H1 (cell line): ENCODE measurements around the gene ADARB2. TPM values are rescaled to one million over a fixed set of nuclear protein-coding genes. Genes with fewer than 3 reads are reported as not detected.

Experiments
- CTCF ChIA-PET: fragments of 300-600 bp; sonication (Branson Sonifier 250); formaldehyde crosslinking; loops from one replicate; lab custom pipeline; 2021; ENCODE audit not compliant: partially characterized antibody; lab: Charles Lee
- POLR2A ChIA-PET: fragments of 300-600 bp; sonication (Branson Sonifier 250); formaldehyde crosslinking; loops from one replicate; lab custom pipeline; 2021; ENCODE audit warnings: inconsistent platforms; ENCODE audit not compliant: partially characterized antibody; lab: Charles Lee
- DNase-seq, 2 experiments: peaks; one replicate each; pipeline versions ENCODE4 v3.0.0 to v3.0.0-alpha.2; 2010 to 2022; ENCODE audit warnings: low spot score in 2 of 2, low read depth in 1 of 2, mixed read lengths in 1 of 2
- FAIRE-seq: peaks from 2 replicates; lab custom pipeline; 2011; peaks lifted over from hg19 to GRCh38; lab: Jason Lieb, UNC
- H2AFZ ChIP-seq: 2 replicates; pipeline ENCODE4 v1.8.1; 2012; ENCODE audit warnings: low read length, inconsistent platforms
- H2AK5ac ChIP-seq: 2 replicates; pipeline ENCODE4 v1.6.1; 2013; ENCODE audit warnings: low read depth, low read length
- H2BK120ac ChIP-seq: replicated peaks from 2 replicates; pipeline ENCODE3; 2013; ENCODE audit warnings: low read depth, low read length, inconsistent platforms
- H2BK12ac ChIP-seq: 2 replicates; pipeline ENCODE4 v1.6.1; 2013; ENCODE audit warnings: low read depth, low read length
- H2BK15ac ChIP-seq: 2 replicates; pipeline ENCODE4 v1.6.1; 2013; ENCODE audit warnings: low read length
- H2BK20ac ChIP-seq: 2 replicates; pipeline ENCODE4 v1.6.1; 2013; ENCODE audit warnings: low read length
- H2BK5ac ChIP-seq: 2 replicates; pipeline ENCODE4 v1.6.1; 2013; ENCODE audit warnings: low read depth, low read length
- H3K14ac ChIP-seq: 2 replicates; pipeline ENCODE4 v1.6.1; 2013; ENCODE audit warnings: inconsistent platforms; ENCODE audit not compliant: insufficient read length
- H3K18ac ChIP-seq: 2 replicates; pipeline ENCODE4 v1.6.1; 2013; ENCODE audit warnings: low read length; ENCODE audit errors: extremely low read depth
- H3K23ac ChIP-seq: 2 replicates; pipeline ENCODE4 v1.6.1; 2013; ENCODE audit warnings: inconsistent platforms; ENCODE audit not compliant: insufficient read length
- H3K23me2 ChIP-seq: 2 replicates; pipeline ENCODE4 v1.6.1; 2013; ENCODE audit warnings: low read depth, low read length
- H3K27ac ChIP-seq: 2 replicates; pipeline ENCODE4 v1.6.1; 2011; ENCODE audit warnings: low read depth, low read length, inconsistent platforms
- H3K27me3 ChIP-seq, 4 experiments: replicated peaks in 1 of 4; 1 replicate in 1 of 4; 2 replicates in 3 of 4; pipeline versions ENCODE4 v1.6.1 to v1.8.1; 2011 to 2013; ENCODE audit warnings: low read length in 3 of 4, mild to moderate bottlenecking in 3 of 4, inconsistent platforms in 2 of 4, mixed read lengths in 2 of 4, moderate library complexity in 1 of 4; ENCODE audit not compliant: control insufficient read depth in 3 of 4, insufficient read depth in 3 of 4; ENCODE audit errors: extremely low read depth in 1 of 4
- H3K36me3 ChIP-seq, 4 experiments: 2 replicates each; pipeline versions ENCODE4 v1.6.1 to v1.8.1; 2011 to 2013; ENCODE audit warnings: mild to moderate bottlenecking in 4 of 4, low read length in 3 of 4, moderate library complexity in 2 of 4, control low read depth in 1 of 4, inconsistent platforms in 1 of 4; ENCODE audit not compliant: insufficient read depth in 4 of 4, control insufficient read depth in 2 of 4
- H3K4ac ChIP-seq: replicated peaks from 2 replicates; pipeline ENCODE3; 2013; ENCODE audit warnings: low read length, low read depth, mixed read lengths, inconsistent platforms; ENCODE audit not compliant: insufficient read length
- H3K4me1 ChIP-seq, 4 experiments: replicated peaks in 1 of 4; 1 replicate in 1 of 4; 2 replicates in 3 of 4; pipeline versions ENCODE4 v1.6.1 to v1.8.1; 2011 to 2013; ENCODE audit warnings: low read length in 3 of 4, inconsistent platforms in 2 of 4, mixed read lengths in 1 of 4; ENCODE audit not compliant: insufficient read depth in 4 of 4, control insufficient read depth in 3 of 4
- H3K4me2 ChIP-seq, 2 experiments: 2 replicates each; pipeline versions ENCODE4 v1.6.1 to v1.8.1; 2011 to 2013; ENCODE audit warnings: low read depth in 2 of 2, low read length in 2 of 2, control low read depth in 1 of 2, inconsistent platforms in 1 of 2, mild to moderate bottlenecking in 1 of 2; ENCODE audit not compliant: insufficient read depth in 1 of 2
- H3K4me3 ChIP-seq, 4 experiments: fragments of 200-600, 300-600 bp in 1 of 4; sonication (generic), shearing (Covaris generic), sonication (Bioruptor Twin) in 1 of 4; 2 replicates each; pipeline versions ENCODE4 v1.5.1 to v1.8.1; 2011 to 2016; ENCODE audit warnings: low read length in 4 of 4, low read depth in 3 of 4, control low read depth in 2 of 4, inconsistent platforms in 2 of 4, mild to moderate bottlenecking in 2 of 4, mixed read lengths in 1 of 4, moderate library complexity in 1 of 4; ENCODE audit not compliant: insufficient read depth in 2 of 4; ENCODE audit errors: extremely low read depth in 1 of 4
- H3K56ac ChIP-seq: replicated peaks from 2 replicates; pipeline ENCODE3; 2013; ENCODE audit warnings: low read depth, mild to moderate bottlenecking, mixed read lengths, low read length, inconsistent platforms; ENCODE audit not compliant: insufficient read length
- H3K79me1 ChIP-seq: 2 replicates; pipeline ENCODE4 v1.6.1; 2013; ENCODE audit warnings: low read depth, low read length, control low read depth
- H3K79me2 ChIP-seq, 2 experiments: 2 replicates each; pipeline versions ENCODE4 v1.6.1 to v1.8.1; 2012 to 2013; ENCODE audit warnings: low read length in 2 of 2, mild to moderate bottlenecking in 2 of 2, inconsistent platforms in 1 of 2; ENCODE audit not compliant: insufficient read depth in 2 of 2, control insufficient read depth in 1 of 2
- H3K9ac ChIP-seq, 4 experiments: replicated peaks in 1 of 4; 1 replicate in 1 of 4; 2 replicates in 3 of 4; pipeline versions ENCODE4 v1.6.1 to v1.8.1; 2011 to 2013; ENCODE audit warnings: low read depth in 3 of 4, low read length in 3 of 4, control low read depth in 2 of 4, mild to moderate bottlenecking in 2 of 4, moderate library complexity in 2 of 4, inconsistent platforms in 1 of 4; ENCODE audit errors: extremely low read depth in 1 of 4
- H3K9me3 ChIP-seq, 2 experiments: 2 replicates each; pipeline versions ENCODE4 v1.6.1 to v1.8.1; 2012 to 2013; ENCODE audit warnings: mild to moderate bottlenecking in 2 of 2, moderate library complexity in 2 of 2, control low read depth in 1 of 2, inconsistent platforms in 1 of 2, low read depth in 1 of 2, low read length in 1 of 2, mixed read lengths in 1 of 2; ENCODE audit not compliant: insufficient read depth in 2 of 2
- H4K20me1 ChIP-seq, 2 experiments: replicated peaks in 1 of 2; 2 replicates each; pipeline versions ENCODE3 to v1.8.1; 2011 to 2013; ENCODE audit warnings: inconsistent platforms in 2 of 2, low read length in 2 of 2, mild to moderate bottlenecking in 1 of 2; ENCODE audit not compliant: insufficient read depth in 2 of 2, control insufficient read depth in 1 of 2
- H4K5ac ChIP-seq: 2 replicates; pipeline ENCODE4 v1.6.1; 2013; ENCODE audit warnings: low read length, low read depth, mixed read lengths, inconsistent platforms; ENCODE audit not compliant: insufficient read length
- H4K8ac ChIP-seq: 2 replicates; pipeline ENCODE4 v1.8.0; 2013; ENCODE audit warnings: mild to moderate bottlenecking, moderate library complexity, low read length, inconsistent platforms; ENCODE audit not compliant: insufficient read depth; ENCODE audit errors: extremely low read depth
- H4K91ac ChIP-seq: replicated peaks from 2 replicates; pipeline ENCODE3; 2013; ENCODE audit warnings: low read length, mixed read lengths, inconsistent platforms; ENCODE audit not compliant: insufficient read length
- BACH1 ChIP-seq: IDR thresholded peaks from 2 replicates; pipeline ENCODE4 v1.6.1; 2012; ENCODE audit warnings: low read length, improper control_type of control experiment
- HDAC2 ChIP-seq, 2 experiments: fragments of 300-600 bp in 1 of 2; sonication (generic) in 1 of 2; IDR thresholded peaks; 2 replicates each; pipeline ENCODE4 v1.6.1; 2011 to 2012; ENCODE audit warnings: low read depth in 2 of 2, low read length in 2 of 2, mild to moderate bottlenecking in 2 of 2, moderate library complexity in 2 of 2, borderline replicate concordance in 1 of 2, inconsistent platforms in 1 of 2
- KDM4A ChIP-seq: IDR thresholded peaks from one replicate; pipeline ENCODE4 v1.7.1; 2012; ENCODE audit warnings: low read depth, mild to moderate bottlenecking, moderate library complexity, low read length, inconsistent platforms; ENCODE audit not compliant: severe bottlenecking
- NRF1 ChIP-seq: IDR thresholded peaks from 2 replicates; pipeline ENCODE4 v1.6.1; 2011; ENCODE audit warnings: mild to moderate bottlenecking, low read depth, low read length, improper control_type of control experiment
- SP1 ChIP-seq: IDR thresholded peaks from 2 replicates; pipeline ENCODE4 v1.6.1; 2011; ENCODE audit warnings: low read depth, low read length
- TAF1 ChIP-seq: IDR thresholded peaks from 2 replicates; pipeline ENCODE4 v1.6.1; 2011; ENCODE audit warnings: mild to moderate bottlenecking, low read depth, low read length
- WGBS, 2 experiments: shearing (Covaris generic) in 1 of 2; methylation state at CpG; one replicate each; pipeline versions ENCODE4 v1.1.6 to v1.1.7; 2013 to 2015; ENCODE audit warnings: low lambda C conversion rate in 2 of 2, mixed read lengths in 2 of 2, inconsistent platforms in 1 of 2, low coverage in 1 of 2, missing lambda C conversion rate in 1 of 2; ENCODE audit not compliant: insufficient replicate concordance in 2 of 2, insufficient coverage in 1 of 2, insufficient read length in 1 of 2; ENCODE audit errors: extremely low coverage in 1 of 2, missing lambda C conversion rate in 1 of 2; 5-methylcytosine and 5-hydroxymethylcytosine counted together
- long read RNA-seq, 2 experiments: library from RNA in 1 of 2; library from capped mRNA in 1 of 2; stranded (forward); transcript quantifications; one replicate each; pipeline ENCODE4 v2.0.0, GENCODE V29; 2021; ENCODE audit warnings: inconsistent platforms in 1 of 2
- polyA minus RNA-seq, 3 experiments: library from RNA; depleted of rRNA, polyadenylated mRNA; stranded (reverse); fragments of >200 nt; gene quantifications; 1 replicate in 2 of 3; 2 replicates in 1 of 3; pipeline ENCODE4 v1.2.3, GENCODE V29; 2011
- polyA plus RNA-seq, 7 experiments: library from polyadenylated mRNA; depleted of rRNA in 3 of 7; stranded (reverse) in 5 of 7; unstranded in 2 of 7; fragments of >200 nt in 5 of 7; fragments of 200-250 nt in 2 of 7; gene quantifications; 1 replicate in 5 of 7; 2 replicates in 1 of 7; 4 replicates in 1 of 7; pipeline versions ENCODE4 v1.2.1 to v1.2.3, GENCODE V29; 2011 to 2013; ENCODE audit warnings: missing spikeins in 2 of 7, mixed read lengths in 2 of 7
- total RNA-seq: library from RNA; stranded (reverse); fragmentation: NEBNext Ultra II Directional; extraction: Animal tissue kit (Norgen Biotek cat#: 25700); gene quantifications from 2 replicates; pipeline ENCODE4 v1.2.1, GENCODE V29; 2021
- TF ChIP-seq, protein P1 (sequence below): IDR thresholded peaks from 2 replicates; pipeline ENCODE4 v1.6.1; 2011; ENCODE audit warnings: low read depth, mild to moderate bottlenecking, low read length; ENCODE audit not compliant: insufficient read depth

Gene ADARB2
- total RNA-seq (2.7 and 2.8 TPM in 2 replicates), polyA plus RNA-seq (2011; rRNA removed) (2.2 and 3.9 TPM in 2 replicates), polyA minus RNA-seq (2011; rRNA and poly(A)+ RNA removed) (1.8 and 2.1 TPM in 2 replicates)
- polyA plus RNA-seq (2011; cell fraction: cytosol; rRNA removed), result 3.0 TPM
- 7.6 TPM for polyA plus RNA-seq (2011; cell fraction: nucleus; rRNA removed)
- 1.7 to 2.8 TPM (median 2.0 TPM) in 4 replicates for polyA plus RNA-seq (2012, experiment 1 of 2)
- polyA plus RNA-seq (2012, experiment 2 of 2), result 0.47 TPM
- 0.81 TPM for polyA plus RNA-seq (2013, experiment 1 of 2)
- 0.81 TPM for polyA plus RNA-seq (2013, experiment 2 of 2)
- polyA minus RNA-seq (2011; cell fraction: cytosol; rRNA and poly(A)+ RNA removed), result 1.4 TPM
- polyA minus RNA-seq (2011; cell fraction: nucleus; rRNA and poly(A)+ RNA removed), result 6.6 TPM
- long read RNA-seq, experiment 1, partial matches to known transcripts, result 0 of 2 reads
- long read RNA-seq, experiment 1, other reads (novel, unspliced or antisense), result 2 of 2 reads
- long read RNA-seq, experiment 2, partial matches to known transcripts, result 1 of 3 reads
- long read RNA-seq, experiment 2, other reads (novel, unspliced or antisense), result 2 of 3 reads

DNA sequence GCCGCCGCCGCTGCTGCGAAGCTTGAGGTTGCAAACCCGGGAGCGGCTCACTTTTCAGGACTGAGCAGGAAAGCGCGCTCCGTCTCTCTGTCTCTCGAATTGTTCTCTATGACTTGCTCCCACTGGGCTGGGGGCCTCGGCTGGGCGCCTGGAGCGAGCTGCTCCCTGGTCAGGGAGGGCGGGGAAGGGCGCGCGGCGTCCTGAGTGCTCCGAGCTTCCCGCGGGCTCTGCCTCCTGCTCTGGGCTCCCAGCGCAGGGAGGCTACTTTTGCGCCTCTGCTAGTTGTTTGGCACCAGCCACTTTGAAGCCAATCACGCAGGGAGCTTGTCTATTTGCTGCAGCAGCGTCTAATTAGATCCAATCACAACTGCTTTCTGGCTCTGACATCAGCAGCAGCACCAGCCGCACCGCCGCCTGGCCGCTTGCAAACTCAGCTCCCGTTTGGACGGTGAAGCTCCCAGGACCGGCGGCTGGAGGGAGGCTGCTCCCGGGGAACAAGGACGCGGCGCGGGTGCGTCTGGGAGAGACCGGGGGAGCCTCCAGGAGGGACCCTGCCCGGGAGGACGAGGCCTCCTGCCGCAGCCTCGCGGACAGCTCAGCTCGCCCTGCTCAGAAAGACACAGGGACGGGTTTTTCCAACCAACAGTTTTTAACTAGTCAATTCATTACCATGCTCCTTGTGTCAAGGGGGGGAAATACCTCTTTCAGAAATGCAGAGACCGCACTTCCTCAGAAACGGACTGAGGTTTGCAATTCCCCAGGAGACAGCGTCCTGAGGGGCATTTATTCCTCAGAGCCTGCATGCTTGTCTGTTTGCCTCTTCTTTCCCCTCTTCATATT is at the start of gene ADARB2:
Gene ADARB2, minus strand, starts transcription at position 304 of the 840 bp plus-strand sequence.
- peak within 1 kb of the TSS; percentile 75 to 86 for H3K4me2 ChIP-seq
- no peak within 1 kb of the TSS for H3K23ac ChIP-seq
- H4K20me1 ChIP-seq, result peaks cover 0 to 1% of the 10 kb centered on the region in 2 experiments
- H3K14ac ChIP-seq, result no peak within 1 kb of the TSS
- peak within 1 kb of the TSS; percentile 2 for H3K56ac ChIP-seq
- no peak within 1 kb of the TSS for H2BK12ac ChIP-seq
- no peak within 1 kb of the TSS for H3K4ac ChIP-seq
- no peak within 1 kb of the TSS for H3K27ac ChIP-seq
- H4K8ac ChIP-seq, result peak within 1 kb of the TSS; percentile 45; the same call in 1 of the 2 replicates
- ChIA-PET POLR2A (interaction anchor here (0.8 kb wide), 1 partner anchor 446 kb away, joined by 3 read pairs; no protein-coding TSS in a partner anchor), CTCF (interaction anchor here (0.8 to 3.8 kb wide), 6 partner anchors 10 to 40 kb away, joined by 3 to 14 read pairs (median 4); no protein-coding TSS in a partner anchor)
- H3K4me3 ChIP-seq, result peak within 1 kb of the TSS; percentile 41 to 68 (median 54)
- H3K4me1 ChIP-seq, result peaks cover 0 to 11% (median 4%) of the 10 kb centered on the region in 4 experiments; a peak in 5 of 7 replicates
- no peak within 1 kb of the TSS for H2BK5ac ChIP-seq
- FAIRE-seq (peak; percentile 32), DNase-seq (peak; percentile 70 to 85)
- no peak within 1 kb of the TSS for H4K5ac ChIP-seq
- H2AFZ ChIP-seq, result peak within 1 kb of the TSS; percentile 64
- no peaks in the 10 kb centered on the region for H3K79me2 ChIP-seq
- H3K27me3 ChIP-seq, result peaks cover 0 to 28% (median 20%) of the 10 kb centered on the region in 4 experiments; a peak in 6 of 7 replicates
- H2AK5ac ChIP-seq, result no peak within 1 kb of the TSS
- no peaks in the 10 kb centered on the region for H3K9me3 ChIP-seq
- H3K18ac ChIP-seq, result no peak within 1 kb of the TSS; the same call in 1 of the 2 replicates
- no peak within 1 kb of the TSS for H3K9ac ChIP-seq
- 2% methylated on average over 45 of the region's 50 CpGs; no CpG with 5 or more reads in 1 of the 2 experiments for WGBS, 2 experiments
- no peaks in the 10 kb centered on the region for H3K36me3 ChIP-seq
- H4K91ac ChIP-seq, result no peak within 1 kb of the TSS
- no peak within 1 kb of the TSS for H2BK15ac ChIP-seq
- H2BK20ac ChIP-seq, result no peak within 1 kb of the TSS
- no peaks in the 10 kb centered on the region for H3K79me1 ChIP-seq
- peaks cover 11% of the 10 kb centered on the region; the same call in 1 of the 2 replicates for H3K23me2 ChIP-seq
- H2BK120ac ChIP-seq, result no peak within 1 kb of the TSS
- TF ChIP-seq, protein P1, sequence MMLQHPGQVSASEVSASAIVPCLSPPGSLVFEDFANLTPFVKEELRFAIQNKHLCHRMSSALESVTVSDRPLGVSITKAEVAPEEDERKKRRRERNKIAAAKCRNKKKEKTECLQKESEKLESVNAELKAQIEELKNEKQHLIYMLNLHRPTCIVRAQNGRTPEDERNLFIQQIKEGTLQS, result no peak
- TF ChIP-seq NRF1 (no peak), HDAC2 (IDR thresholded peaks at IDR 0.05; ENCODE audit: borderline replicate concordance in 1 of 2, low read depth in 2 of 2, low read length in 2 of 2) (0 out of 4 replicates have a peak, but pooled peaks of 1 of the 2 experiments have one; percentile 60), TAF1 (peak; percentile 69), SP1 (0 out of 2 replicates have a peak, but pooled peaks have one; percentile 18), KDM4A (peak; percentile 50), BACH1 (no peak)
